A673 (cell line): ENCODE measurements around the gene CBX3. TPM values are rescaled to one million over a fixed set of nuclear protein-coding genes. Genes with fewer than 3 reads are reported as not detected.
"Not testable (repeated sequence)": the region's sequence is repeated elsewhere in the genome, so short reads cannot be mapped to it uniquely, and the experiment has no call there.

Experiments used
- BruUV-seq: library from RNA; stranded (reverse); fragments of 400-500 nt; replicated peaks from 2 replicates; lab custom pipeline; 2021; lab: Mats Ljungman, UMichigan
- CTCF ChIA-PET: fragments of 300-600 bp; sonication (Branson Sonifier 250); formaldehyde crosslinking; loops from one replicate; lab custom pipeline; 2022; ENCODE audit warnings: antibody characterized with exemption; lab: Charles Lee
- POLR2A ChIA-PET: fragments of 300-600 bp; sonication (Branson Sonifier 250); formaldehyde crosslinking; loops from one replicate; lab custom pipeline; 2022; ENCODE audit warnings: antibody characterized with exemption; ENCODE audit not compliant: low non-redundant PET; lab: Charles Lee
- DNase-seq: peaks from one replicate; pipeline ENCODE4 v3.0.0-alpha.2; 2015; ENCODE audit warnings: low spot score
- H3K27ac ChIP-seq: fragments of 200-600 bp; sonication (generic); 2 replicates; pipeline ENCODE4 v1.5.1; 2016; ENCODE audit warnings: mixed run types, low read depth, mild to moderate bottlenecking, mixed read lengths, antibody characterized with exemption, low read length; ENCODE audit not compliant: poor library complexity, severe bottlenecking
- H3K27me3 ChIP-seq: fragments of 200-600 bp; sonication (generic); replicated peaks from 2 replicates; pipeline ENCODE4 v1.6.1; 2017; ENCODE audit warnings: mixed run types, low read depth, mild to moderate bottlenecking, mixed read lengths, antibody characterized with exemption, low read length; ENCODE audit not compliant: insufficient read depth, poor library complexity
- H3K36me3 ChIP-seq: fragments of 200-600 bp; sonication (generic); 2 replicates; pipeline ENCODE4 v1.6.1; 2016; ENCODE audit warnings: mixed run types, mild to moderate bottlenecking, mixed read lengths, antibody characterized with exemption, low read length; ENCODE audit not compliant: insufficient read depth, poor library complexity, severe bottlenecking
- H3K4me1 ChIP-seq: fragments of 200-600 bp; sonication (generic); 2 replicates; pipeline ENCODE4 v1.6.1; 2017; ENCODE audit warnings: mixed run types, mild to moderate bottlenecking, mixed read lengths, antibody characterized with exemption, low read length; ENCODE audit not compliant: insufficient read depth, poor library complexity, severe bottlenecking
- H3K4me3 ChIP-seq: fragments of 200-600 bp; sonication (generic); 2 replicates; pipeline ENCODE4 v1.5.1; 2016; ENCODE audit warnings: low read depth, mixed run types, mild to moderate bottlenecking, mixed read lengths, low read length; ENCODE audit not compliant: poor library complexity, severe bottlenecking
- H3K9me3 ChIP-seq: fragments of 200-600 bp; sonication (generic); 2 replicates; pipeline ENCODE4 v1.6.1; 2016; ENCODE audit warnings: mixed run types, low read depth, mild to moderate bottlenecking, mixed read lengths, antibody characterized with exemption, low read length; ENCODE audit not compliant: poor library complexity, severe bottlenecking
- CTCF ChIP-seq: fragments of 300-800, 200-600 bp; sonication (generic); conservative IDR thresholded peaks from 2 replicates; pipeline ENCODE4 v1.5.1; 2017; ENCODE audit warnings: low read depth, mild to moderate bottlenecking, antibody characterized with exemption, low read length, moderate library complexity, mixed read lengths
- EZH2 ChIP-seq: fragments of 200-600 bp; sonication (generic); IDR thresholded peaks from 2 replicates; pipeline ENCODE4 v1.6.1; 2017; ENCODE audit warnings: borderline replicate concordance, low read depth, mild to moderate bottlenecking, mixed read lengths, antibody characterized with exemption, low read length; ENCODE audit not compliant: poor library complexity, severe bottlenecking
- intact Hi-C: fragments of 100-400 bp; cut with micrococcal nuclease; formaldehyde crosslinking; loops from one replicate; pipeline ENCODE4 v1.10.0; 2022; ENCODE audit not compliant: unreplicated experiment
- total RNA-seq: library from RNA; stranded (reverse); gene quantifications from 2 replicates; pipeline ENCODE4 v1.2.3, GENCODE V29; 2021

CBX3 gene
- total RNA-seq, 1 experiment from 2014 or later: 228 TPM

- intact Hi-C loops: no loop called here
- no TSS peak for BruUV-seq
- Histone ChIP-seq H3K27me3 (no peaks in the 10 kb centered on the region), H3K4me3 (no peak overlapping the region), H3K4me1 (peaks cover 47% of the 10 kb centered on the region), H3K36me3 (peaks cover 98% of the 10 kb centered on the region), H3K27ac (no peak overlapping the region), H3K9me3 (no peaks in the 10 kb centered on the region)
- POLR2A ChIA-PET: interaction anchor here (0.6 to 1.3 kb wide), 3 partner anchors 19 to 151 kb away, joined by 3 to 5 read pairs (median 3); no protein-coding TSS in a partner anchor
- no peak for DNase-seq
- CTCF ChIA-PET: no interaction called here
- TF ChIP-seq CTCF (no peak), EZH2 (no peak)
Measured at GRCh38 chr7:26192485-26193087, 9.0 kb upstream of the CBX3 start.

GRCh38 chr7:26193432-26194207, 7.9 kb upstream of the CBX3 start:
- CTCF ChIA-PET: no interaction called here
- no peak for DNase-seq
- Histone ChIP-seq H3K27ac (no peak overlapping the region), H3K9me3 (no peaks in the 10 kb centered on the region), H3K4me3 (no peak overlapping the region), H3K27me3 (no peaks in the 10 kb centered on the region), H3K36me3 (peaks cover 99% of the 10 kb centered on the region), H3K4me1 (peaks cover 47% of the 10 kb centered on the region)
- POLR2A ChIA-PET: no interaction called here
- TF ChIP-seq CTCF: no peak
- TF ChIP-seq EZH2: no peak
- BruUV-seq: no TSS peak
- intact Hi-C loops: no loop called here

GRCh38 chr7:26194764-26195163, 6.8 kb upstream of the CBX3 start:
- H3K36me3 ChIP-seq: peaks cover 98% of the 10 kb centered on the region
- DNase-seq, BruUV-seq, H3K9me3 ChIP-seq, H3K27me3 ChIP-seq, H3K4me3 ChIP-seq, H3K27ac ChIP-seq: not testable (repeated sequence)
- POLR2A ChIA-PET: interaction anchor here (0.6 to 0.7 kb wide), 3 partner anchors 12 to 39 kb away, joined by 4 to 16 read pairs (median 4); no protein-coding TSS in a partner anchor
- intact Hi-C loops: loop anchor here (5.0 kb wide), 1 partner anchor 302 kb away; no protein-coding TSS in a partner anchor
- H3K4me1 ChIP-seq: peaks cover 47% of the 10 kb centered on the region
- CTCF ChIA-PET: interaction anchor here (0.6 kb wide), 1 partner anchor 105 kb away, joined by 4 read pairs; no protein-coding TSS in a partner anchor
